ENCODE results near the gene SOX6. TPM values are rescaled to one million over a fixed set of nuclear protein-coding genes. Genes with fewer than 3 reads are reported as not detected.

Gene SOX6
- polyA plus RNA-seq, 3 donors = not detected

- no peak overlapping the region for H3K27ac ChIP-seq (ENCODE audit: low read depth in 1 of 2, low read length in 2 of 2)
- no peak overlapping the region for H3K27ac Mint-ChIP-seq
- no peak overlapping the region for H3K4me3 ChIP-seq (replicated peaks in 1 of 3; ENCODE audit: low read depth in 2 of 3, low read length in 3 of 3)
- H3K27me3 ChIP-seq (ENCODE audit: control insufficient read depth in 2 of 2, insufficient read depth in 2 of 2, low read length in 2 of 2) = no peaks in the 10 kb centered on the region
- H3K4me1 ChIP-seq (ENCODE audit: control insufficient read depth in 1 of 2, insufficient read depth in 2 of 2, low read length in 2 of 2) = no peaks in the 10 kb centered on the region
- peaks cover 0 to 2% (median 0%) of the 10 kb centered on the region in 3 donors for H3K27me3 Mint-ChIP-seq (ENCODE audit: low read depth in 3 of 3)
- H3K9ac ChIP-seq (ENCODE audit: insufficient read depth, low read length, poor library complexity, severe bottlenecking) = no peak overlapping the region
- peaks cover 0 to 2% (median 0%) of the 10 kb centered on the region in 7 donors for H3K9me3 Mint-ChIP-seq
- no peaks in the 10 kb centered on the region for H3K36me3 Mint-ChIP-seq
- WGBS (ENCODE audit: insufficient coverage) = 83% methylated on average over 1 of the region's 3 CpGs
- H3K4me2 ChIP-seq (replicated peaks; ENCODE audit: extremely low read depth, low read length, poor library complexity, severe bottlenecking) = no peak overlapping the region
- H3K36me3 ChIP-seq (replicated peaks in 1 of 2; ENCODE audit: control insufficient read depth in 1 of 2, insufficient read depth in 2 of 2, low read length in 2 of 2) = no peaks in the 10 kb centered on the region
- H3K9me3 ChIP-seq (replicated peaks in 1 of 2; ENCODE audit: control insufficient read depth in 1 of 2, insufficient read depth in 1 of 2, low read length in 2 of 2) = no peaks in the 10 kb centered on the region
- no peak overlapping the region for H3K4me3 Mint-ChIP-seq
- no peaks in the 10 kb centered on the region for H4K20me1 ChIP-seq (ENCODE audit: insufficient read depth, low read length)
- no peaks in the 10 kb centered on the region for H3K79me2 ChIP-seq (ENCODE audit: insufficient read depth, low read length)
- H2AFZ ChIP-seq (ENCODE audit: insufficient read depth, low read depth, low read length, poor library complexity, severe bottlenecking) = no peak overlapping the region
- DNase-seq = no peak
- intact Hi-C loops (cut with micrococcal nuclease) = no loop called here
- no peaks in the 10 kb centered on the region for H3K4me1 Mint-ChIP-seq
- TF ChIP-seq, protein P1, sequence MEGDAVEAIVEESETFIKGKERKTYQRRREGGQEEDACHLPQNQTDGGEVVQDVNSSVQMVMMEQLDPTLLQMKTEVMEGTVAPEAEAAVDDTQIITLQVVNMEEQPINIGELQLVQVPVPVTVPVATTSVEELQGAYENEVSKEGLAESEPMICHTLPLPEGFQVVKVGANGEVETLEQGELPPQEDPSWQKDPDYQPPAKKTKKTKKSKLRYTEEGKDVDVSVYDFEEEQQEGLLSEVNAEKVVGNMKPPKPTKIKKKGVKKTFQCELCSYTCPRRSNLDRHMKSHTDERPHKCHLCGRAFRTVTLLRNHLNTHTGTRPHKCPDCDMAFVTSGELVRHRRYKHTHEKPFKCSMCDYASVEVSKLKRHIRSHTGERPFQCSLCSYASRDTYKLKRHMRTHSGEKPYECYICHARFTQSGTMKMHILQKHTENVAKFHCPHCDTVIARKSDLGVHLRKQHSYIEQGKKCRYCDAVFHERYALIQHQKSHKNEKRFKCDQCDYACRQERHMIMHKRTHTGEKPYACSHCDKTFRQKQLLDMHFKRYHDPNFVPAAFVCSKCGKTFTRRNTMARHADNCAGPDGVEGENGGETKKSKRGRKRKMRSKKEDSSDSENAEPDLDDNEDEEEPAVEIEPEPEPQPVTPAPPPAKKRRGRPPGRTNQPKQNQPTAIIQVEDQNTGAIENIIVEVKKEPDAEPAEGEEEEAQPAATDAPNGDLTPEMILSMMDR (IDR thresholded peaks at IDR 0.05) = no peak
Observed at GRCh38 chr11:16297332-16297731, 59.0 kb downstream of the SOX6 start.

GRCh38 chr11:16296273-16296672, 60.1 kb downstream of the SOX6 start:
- no peak overlapping the region for H2AFZ ChIP-seq (ENCODE audit: insufficient read depth, low read depth, low read length, poor library complexity, severe bottlenecking)
- Mint-ChIP-seq H3K9me3 (no peaks in the 10 kb centered on the region), H3K36me3 (no peaks in the 10 kb centered on the region), H3K4me3 (no peak overlapping the region), H3K27me3 (ENCODE audit: low read depth in 3 of 3) (peaks cover 0 to 2% (median 0%) of the 10 kb centered on the region in 3 donors), H3K4me1 (no peaks in the 10 kb centered on the region), H3K27ac (no peak overlapping the region)
- no peak overlapping the region for H3K9ac ChIP-seq (ENCODE audit: insufficient read depth, low read length, poor library complexity, severe bottlenecking)
- no peaks in the 10 kb centered on the region for H4K20me1 ChIP-seq (ENCODE audit: insufficient read depth, low read length)
- no peaks in the 10 kb centered on the region for H3K9me3 ChIP-seq (replicated peaks in 1 of 2; ENCODE audit: control insufficient read depth in 1 of 2, insufficient read depth in 1 of 2, low read length in 2 of 2)
- intact Hi-C loops (cut with micrococcal nuclease) = no loop called here
- H3K36me3 ChIP-seq (replicated peaks in 1 of 2; ENCODE audit: control insufficient read depth in 1 of 2, insufficient read depth in 2 of 2, low read length in 2 of 2) = no peaks in the 10 kb centered on the region
- TF ChIP-seq, protein P1 (IDR thresholded peaks at IDR 0.05) = no peak
- no peaks in the 10 kb centered on the region for H3K4me1 ChIP-seq (ENCODE audit: control insufficient read depth in 1 of 2, insufficient read depth in 2 of 2, low read length in 2 of 2)
- H3K27me3 ChIP-seq (ENCODE audit: control insufficient read depth in 2 of 2, insufficient read depth in 2 of 2, low read length in 2 of 2) = no peaks in the 10 kb centered on the region
- no peak overlapping the region for H3K4me3 ChIP-seq (replicated peaks in 1 of 3; ENCODE audit: low read depth in 2 of 3, low read length in 3 of 3)
- 100% methylated on average over 1 of the region's 2 CpGs for WGBS (ENCODE audit: insufficient coverage)
- H3K27ac ChIP-seq (ENCODE audit: low read depth in 1 of 2, low read length in 2 of 2) = no peak overlapping the region
- DNase-seq = no peak
- H3K4me2 ChIP-seq (replicated peaks; ENCODE audit: extremely low read depth, low read length, poor library complexity, severe bottlenecking) = no peak overlapping the region
- H3K79me2 ChIP-seq (ENCODE audit: insufficient read depth, low read length) = no peaks in the 10 kb centered on the region
